HK-2 (cell line): ENCODE measurements around the gene SLC39A3.

ENCODE experiments used
- DNase-seq: peaks from one replicate; pipeline ENCODE4 v3.0.0-alpha.2; 2018; ENCODE audit not compliant: unreplicated experiment

Gene SLC39A3

DNA sequence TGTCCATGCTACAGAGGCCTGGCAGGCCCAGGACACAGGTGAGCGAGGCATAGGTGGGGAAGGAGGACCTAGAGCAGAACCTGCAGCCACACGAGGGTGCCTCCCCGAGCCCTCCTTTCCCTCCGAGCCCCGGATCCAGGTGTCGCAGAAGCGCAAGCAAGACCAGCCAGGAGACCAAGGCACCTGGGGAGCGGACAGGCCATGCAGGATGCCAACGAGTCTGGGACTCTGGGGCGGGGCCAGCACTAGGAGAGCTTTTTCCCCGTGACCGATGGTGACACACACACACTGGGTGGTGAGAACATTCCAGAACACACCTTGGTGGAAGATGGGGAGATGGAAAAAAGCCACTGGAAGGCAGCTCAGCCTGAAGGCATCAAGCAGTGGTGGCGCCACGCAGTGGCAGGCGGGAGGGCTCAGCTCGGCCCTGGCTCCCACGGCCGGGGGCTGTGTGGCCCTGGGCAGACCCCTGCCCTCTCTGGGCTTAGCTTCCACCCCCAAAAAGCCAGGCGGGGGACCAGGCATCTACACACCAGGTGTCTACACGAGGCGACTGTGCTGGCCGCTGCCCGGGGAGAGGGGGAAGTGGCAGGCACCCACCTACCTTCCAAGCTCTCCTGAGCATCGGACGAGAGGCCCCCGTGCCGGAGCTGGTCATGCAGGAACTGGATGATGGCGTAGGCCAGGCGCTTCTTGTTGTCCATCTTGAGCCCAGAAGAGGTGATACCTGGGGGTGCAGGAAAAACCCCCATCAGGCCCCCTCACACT, 28.7 kb upstream of the SLC39A3 start:
- no peak for DNase-seq

DNA sequence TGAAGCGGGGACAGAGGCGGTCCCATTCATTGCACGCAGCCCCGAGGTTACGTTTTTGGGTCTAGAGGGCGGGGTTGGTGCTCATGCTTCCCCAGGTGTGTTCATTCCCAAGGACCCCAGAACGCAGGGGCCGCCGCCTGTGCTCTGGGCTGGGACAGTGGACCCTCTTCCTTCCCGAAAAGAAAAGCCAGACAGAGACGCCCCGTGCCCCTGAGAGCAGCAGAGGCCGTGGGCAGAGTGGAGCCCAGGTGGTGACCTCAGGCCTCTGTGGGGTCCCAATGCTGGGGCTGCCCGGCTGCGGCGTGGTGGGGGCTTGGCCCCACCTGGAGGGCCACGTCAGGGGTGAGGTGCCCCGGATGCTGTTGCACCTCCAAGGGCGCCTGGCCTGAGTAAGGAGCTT, 27.9 kb upstream of the SLC39A3 start:
- DNase-seq: no peak

DNA sequence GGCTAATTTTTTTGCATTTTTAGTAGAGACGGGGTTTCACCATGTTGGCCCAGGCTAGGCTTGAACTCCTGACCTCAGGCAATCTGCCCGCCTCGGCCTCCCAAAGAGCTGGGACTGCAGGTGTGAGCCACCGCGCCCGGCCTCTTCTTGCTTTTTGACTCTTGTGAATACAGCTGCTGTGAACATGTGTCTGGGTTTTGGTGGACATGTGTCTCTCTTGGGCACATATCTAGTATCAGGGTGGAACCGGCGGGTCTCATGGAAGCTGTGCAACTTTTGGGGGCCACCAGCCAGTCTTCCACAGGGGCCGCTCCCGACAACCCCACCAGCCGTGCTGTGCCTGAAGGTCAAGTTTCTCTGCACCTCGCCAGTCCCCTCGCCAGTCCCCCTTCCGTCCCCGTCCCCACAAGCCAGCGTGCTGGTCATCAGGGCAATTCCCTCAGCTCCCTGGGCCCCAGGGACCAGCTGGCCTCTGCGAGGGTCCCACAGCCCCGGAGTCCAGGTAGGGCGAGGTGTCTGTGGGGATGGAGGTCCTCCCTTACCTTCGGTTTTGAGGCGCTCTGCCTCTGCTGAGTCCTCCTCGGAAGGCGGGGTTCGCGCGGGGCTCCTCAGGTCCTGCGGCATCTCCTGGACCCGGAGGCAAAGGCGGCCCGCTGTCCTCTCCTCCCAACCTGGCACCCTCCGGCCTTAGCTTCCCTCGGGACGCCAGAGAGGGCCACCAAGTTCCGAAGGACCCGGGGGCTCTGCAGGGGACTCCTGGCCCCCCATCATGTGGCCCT, 27.0 kb upstream of the SLC39A3 start:
- no peak for DNase-seq

DNA sequence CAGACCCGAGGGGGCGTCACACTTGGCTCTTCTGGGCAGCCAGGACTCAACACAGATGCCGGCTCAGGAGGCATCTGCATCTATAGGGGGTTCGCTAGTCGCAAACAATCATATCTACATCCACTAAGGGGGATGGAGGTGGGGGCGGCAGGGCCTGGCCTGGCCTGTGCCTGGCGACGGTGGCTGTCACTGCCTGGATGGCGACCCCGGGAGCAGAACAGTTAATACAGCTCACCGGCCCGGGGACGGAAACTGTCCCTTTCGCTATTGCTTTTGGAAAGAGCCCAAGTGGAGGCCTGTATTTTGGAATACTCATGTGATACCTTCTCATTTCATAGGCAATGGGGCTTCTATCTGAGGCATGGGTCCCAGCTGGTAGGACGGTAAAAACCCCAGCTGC, 25.6 kb upstream of the SLC39A3 start:
- DNase-seq: no peak

DNA sequence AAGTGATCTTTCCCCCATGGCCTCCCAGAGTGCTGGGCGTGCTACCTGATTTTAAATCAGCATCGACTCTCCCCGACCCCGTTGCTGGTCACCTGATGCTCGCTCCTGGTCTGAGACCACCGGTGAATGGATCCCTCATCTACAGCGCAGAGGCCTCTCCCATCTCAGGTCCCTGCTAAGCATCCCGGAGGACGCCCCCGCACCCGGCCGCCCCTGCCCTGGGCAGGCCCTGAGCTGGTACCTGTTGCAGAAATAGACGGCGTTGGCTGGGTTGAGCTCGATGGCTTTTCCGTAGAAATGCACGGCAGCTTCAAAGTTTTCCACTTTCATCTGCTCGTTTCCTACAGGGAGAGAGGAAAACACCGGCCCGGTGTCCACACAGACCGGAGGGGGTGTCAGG, 25.1 kb upstream of the SLC39A3 start:
- DNase-seq: no peak

DNA sequence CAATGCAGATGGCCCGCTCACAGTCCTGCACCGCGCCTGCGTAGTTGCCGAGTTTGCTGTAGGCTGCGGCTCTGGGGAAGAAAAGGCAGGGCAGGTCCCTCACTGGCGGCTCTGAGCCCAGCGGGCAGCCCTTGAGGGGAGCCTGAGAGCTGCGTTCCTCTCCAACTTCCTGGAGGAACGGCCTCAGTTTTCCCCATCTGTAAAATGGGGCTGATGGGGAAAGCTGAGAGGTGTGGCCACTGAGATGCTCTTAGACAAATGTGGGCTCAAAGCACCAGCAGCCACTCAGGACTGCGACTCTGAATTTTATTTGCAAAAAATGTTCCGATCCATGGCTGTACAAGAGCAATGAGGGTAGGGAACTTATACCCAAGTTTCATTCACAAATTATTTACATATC, 23.9 kb upstream of the SLC39A3 start:
- DNase-seq: no peak

DNA sequence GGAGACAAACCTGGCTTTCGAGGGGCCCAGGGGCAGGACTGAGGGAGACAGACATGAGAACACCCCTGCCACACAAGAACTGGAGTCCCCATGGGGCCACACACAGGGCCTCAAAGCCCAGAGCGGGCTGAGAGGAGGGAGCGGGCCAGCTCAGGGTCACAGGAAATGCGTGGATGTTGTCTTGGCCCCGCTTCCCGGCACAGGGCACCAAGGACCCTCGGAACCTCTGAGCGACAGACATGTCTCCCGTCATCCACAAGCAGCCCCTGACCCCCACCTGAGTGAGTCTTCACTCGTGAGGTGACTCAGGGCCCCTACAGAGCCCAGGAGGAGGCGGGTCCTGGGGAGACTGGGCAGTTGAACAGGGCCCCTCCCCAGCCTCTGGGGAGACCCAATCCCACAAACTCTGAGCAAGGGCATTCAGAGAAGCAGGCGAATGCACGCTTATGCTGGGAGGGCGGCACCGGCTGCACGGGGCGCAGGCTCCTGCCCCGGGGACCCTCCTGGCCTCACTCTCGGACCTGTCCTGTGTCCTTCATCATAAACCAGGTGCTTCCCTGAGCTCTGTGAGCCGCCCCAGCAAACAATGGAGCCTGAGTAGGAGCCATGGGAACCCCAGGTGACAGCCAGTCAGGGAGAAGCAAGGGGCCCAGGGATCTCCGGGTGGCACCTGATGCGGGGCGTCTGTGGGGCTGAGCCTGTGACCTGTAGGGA, 23.1 kb upstream of the SLC39A3 start:
- DNase-seq: no peak

DNA sequence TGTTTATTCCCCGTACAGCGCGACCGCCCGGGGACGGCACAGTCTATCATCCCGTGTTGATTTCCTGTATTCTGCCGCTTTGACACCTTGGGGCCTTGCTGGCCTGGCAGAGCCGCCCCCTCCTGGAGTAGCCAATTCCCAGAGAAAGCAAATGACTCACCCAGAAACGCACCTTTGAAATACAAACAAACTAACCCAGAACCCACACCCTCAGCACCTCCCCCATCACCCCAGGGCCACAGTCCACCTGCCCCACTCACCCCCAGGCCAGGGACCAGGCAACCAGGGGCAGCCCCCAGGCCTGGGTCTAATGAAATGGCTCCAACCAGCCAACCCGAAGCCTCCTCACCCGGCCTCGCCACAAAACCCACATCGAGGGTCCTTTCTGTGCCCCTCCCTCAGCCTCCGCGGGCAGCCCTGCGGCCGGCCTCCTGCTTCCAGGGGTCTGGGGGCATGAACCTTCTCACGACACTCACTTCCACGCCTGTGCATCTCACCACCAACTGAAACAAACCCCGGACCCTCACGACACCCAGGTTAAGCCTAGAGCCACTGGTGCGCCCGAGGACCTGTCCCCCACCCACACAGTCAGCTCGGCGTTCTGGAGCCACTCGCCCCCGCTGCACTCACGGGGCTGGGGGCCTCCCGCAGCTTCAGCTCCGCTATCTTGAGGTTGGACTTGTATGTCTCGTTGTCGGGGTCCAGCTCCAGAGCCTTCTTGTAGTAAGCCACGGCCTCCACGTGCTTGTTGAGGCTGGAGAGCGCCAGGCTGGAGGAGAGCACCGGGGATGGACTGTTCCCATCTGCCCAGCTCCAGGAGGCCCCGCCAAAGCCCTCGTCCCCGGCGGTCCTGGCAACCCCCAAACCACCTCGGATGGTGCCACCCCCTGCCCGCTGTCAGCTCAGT, 22.3 kb upstream of the SLC39A3 start:
- no peak for DNase-seq

DNA sequence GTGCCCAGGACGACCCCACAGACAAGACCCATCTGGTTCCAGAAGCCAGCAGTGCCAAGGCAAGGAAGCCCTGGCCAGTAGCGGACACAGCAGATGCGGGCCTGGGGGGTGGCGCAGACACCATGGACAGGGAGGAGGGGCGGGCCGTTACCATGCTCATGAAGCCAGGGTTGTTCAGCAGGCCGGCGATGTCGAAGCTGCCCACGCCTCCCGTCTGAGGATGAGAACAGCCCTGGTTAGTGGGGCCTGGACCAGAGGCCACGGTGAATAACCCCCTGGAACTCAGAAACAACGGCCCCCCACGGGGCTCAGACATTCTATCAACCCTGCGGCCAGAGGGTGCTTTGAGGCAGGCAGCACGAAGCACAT, 21.5 kb upstream of the SLC39A3 start:
- DNase-seq: no peak

DNA sequence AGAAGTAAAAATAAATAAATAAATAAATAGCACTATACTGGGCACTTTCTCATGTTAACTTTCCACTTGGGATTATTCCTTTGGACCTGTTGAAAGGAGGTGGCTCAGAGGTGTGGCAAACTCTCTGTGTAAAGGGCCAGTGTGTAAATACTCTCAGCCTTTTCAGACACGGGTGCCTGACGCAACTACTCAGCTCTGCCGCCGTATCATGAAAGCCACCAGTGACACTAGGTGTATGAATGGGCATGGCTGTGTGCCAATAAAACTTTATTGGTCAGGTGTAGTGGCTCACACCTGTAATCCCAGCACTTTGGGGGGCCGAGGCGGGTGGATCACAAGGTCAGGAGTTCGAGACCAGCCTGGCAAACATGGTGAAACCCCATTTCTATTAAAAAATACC, 20.1 kb upstream of the SLC39A3 start:
- no peak for DNase-seq

DNA sequence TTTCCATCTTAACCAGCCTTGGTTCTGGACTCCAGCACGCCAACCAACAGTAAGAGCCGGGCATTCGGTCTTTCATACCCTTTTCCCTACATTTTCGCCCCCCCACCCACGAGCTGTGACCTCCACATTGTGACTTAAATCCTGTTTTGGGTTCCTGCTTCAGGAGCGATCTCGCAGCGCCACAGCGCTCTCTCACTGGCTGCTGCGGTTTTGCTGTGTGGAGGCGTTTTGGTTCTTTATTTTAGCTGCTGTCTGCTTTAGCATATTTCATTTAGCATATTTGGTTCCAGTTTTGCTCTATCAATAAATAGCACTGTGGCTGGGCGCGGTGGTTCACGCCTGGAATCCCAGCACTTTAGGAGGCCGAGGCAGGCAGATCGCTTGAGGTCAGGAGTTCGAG, 19.5 kb upstream of the SLC39A3 start:
- DNase-seq: no peak

DNA sequence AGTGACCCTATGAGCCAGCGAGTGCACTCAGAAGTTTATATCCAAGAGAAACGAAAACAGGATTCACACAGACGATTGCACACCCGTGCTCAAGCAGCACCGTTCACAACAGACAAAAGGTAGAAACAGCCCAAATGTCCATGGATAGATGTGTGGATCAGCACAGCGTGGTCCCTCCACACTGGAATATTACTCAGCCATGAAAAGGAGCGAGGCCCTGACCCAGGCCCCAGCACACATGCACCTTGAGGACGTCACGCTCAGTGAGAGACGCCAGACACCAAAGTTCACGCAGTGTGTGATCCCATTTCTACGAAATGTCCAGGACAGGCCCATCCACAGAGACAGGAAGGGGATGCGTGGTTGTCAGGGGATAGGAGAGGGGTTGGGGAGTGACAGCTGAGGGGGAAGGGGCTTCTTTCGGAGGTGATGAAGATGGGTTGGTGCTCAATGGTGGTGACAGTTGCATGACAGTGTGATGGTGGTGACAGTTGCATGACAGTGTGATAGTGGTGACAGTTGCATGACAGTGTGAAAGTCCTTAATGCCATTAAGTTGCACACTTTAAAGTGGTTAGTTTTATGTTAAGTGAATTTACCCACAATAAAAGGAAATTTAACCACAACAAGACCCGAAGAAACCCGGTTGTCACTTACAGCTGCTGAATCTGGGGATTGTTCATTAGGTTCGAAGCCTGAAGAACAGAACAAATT, 18.9 kb upstream of the SLC39A3 start:
- DNase-seq: no peak

DNA sequence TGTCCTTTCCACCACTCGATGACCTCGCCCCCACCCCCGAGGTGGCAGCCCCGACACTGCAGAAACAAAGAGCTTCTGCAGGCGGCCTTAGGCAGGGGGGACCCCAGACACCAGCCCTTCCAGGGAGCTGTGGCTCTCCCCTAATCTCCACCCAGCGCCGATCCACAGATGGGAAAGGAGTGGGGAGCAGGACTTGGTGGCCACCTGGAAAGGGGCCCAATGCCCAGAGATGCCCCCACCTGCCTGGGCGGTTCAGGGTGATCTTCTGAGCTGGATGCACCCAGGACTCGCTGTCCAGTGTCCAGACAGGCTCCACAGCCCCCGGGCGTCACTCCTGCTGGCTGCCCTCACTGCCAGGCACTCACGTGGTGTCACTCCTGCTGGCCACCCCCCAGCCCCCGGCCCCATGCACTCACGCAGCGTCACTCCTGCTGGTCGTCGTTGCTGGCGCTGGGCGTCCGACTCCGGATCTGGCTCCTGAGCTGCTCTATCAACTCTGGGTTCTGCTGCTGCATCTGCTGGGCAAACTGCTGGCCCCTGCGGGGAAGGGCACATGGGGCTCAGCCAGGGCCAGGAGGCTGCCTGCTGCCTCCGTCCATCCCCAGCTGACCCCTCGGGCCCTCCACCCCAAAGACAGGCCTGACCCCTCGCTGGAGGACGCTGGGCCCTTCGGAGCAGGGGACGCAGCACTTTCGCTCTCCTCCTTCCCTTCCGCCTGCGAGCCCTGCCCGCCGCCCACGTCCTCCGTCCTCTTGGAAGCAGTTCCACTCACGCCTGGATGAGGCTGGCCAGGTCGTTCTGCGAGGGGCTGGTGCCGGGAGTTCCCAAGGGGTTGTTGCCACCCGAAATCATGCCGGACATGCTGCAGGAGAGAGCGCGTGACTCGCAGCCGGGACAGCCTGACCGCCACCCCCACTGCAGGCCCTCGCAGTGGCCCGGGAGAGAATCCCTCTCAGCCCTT, 17.4 kb upstream of the SLC39A3 start:
- DNase-seq: no peak

DNA sequence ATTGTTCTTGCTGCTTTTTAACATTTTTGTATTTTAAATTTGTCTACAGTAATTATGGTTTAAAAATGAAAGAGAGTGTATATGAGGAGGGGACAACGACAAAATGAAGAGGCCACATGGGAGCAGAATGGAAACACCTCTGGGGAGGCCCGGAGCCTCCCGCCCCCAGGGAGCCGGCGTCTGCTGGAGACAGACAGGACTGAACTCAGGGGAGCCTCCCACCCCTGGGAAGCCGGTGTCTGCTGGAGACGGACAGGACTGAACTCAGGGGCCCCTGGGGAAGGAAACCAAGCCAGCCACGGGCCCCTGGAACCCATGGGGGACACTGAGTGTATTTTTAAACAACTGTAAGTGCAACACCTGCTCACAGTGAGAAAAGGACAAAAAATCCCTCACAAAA, 16.7 kb upstream of the SLC39A3 start:
- DNase-seq: no peak

DNA sequence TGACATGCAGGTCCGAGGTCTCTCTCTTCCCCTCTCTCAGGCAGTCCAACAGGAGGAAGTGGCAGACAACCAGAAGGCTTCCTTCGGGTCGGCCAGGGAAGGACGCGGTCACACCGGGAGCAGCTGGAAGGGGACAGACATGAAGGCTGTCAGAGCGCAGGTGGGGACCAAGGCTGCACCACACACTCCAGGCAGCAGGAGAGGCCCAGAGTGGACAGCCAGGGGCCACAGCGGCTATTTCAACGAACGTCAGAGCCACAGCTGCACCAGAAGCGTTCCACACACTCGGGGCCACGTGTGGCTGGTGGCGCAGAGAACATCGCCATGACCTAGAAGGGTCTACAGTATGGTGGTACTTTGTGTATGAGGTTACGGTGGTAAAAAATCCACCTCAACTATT, 16.0 kb upstream of the SLC39A3 start:
- no peak for DNase-seq

DNA sequence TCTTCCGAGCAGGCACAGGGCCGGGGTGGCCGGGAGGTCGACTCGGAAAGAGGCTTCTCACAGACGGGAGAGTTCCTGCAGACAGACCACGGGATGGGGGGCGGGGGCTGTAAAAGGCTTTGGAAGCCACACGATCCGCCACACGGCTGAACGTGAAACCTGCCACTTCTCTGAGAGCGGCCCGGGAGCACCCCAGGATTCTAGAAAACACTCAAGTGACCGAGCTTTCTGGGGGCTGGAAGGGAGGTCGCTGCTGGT, 15.6 kb upstream of the SLC39A3 start:
- DNase-seq: no peak

DNA sequence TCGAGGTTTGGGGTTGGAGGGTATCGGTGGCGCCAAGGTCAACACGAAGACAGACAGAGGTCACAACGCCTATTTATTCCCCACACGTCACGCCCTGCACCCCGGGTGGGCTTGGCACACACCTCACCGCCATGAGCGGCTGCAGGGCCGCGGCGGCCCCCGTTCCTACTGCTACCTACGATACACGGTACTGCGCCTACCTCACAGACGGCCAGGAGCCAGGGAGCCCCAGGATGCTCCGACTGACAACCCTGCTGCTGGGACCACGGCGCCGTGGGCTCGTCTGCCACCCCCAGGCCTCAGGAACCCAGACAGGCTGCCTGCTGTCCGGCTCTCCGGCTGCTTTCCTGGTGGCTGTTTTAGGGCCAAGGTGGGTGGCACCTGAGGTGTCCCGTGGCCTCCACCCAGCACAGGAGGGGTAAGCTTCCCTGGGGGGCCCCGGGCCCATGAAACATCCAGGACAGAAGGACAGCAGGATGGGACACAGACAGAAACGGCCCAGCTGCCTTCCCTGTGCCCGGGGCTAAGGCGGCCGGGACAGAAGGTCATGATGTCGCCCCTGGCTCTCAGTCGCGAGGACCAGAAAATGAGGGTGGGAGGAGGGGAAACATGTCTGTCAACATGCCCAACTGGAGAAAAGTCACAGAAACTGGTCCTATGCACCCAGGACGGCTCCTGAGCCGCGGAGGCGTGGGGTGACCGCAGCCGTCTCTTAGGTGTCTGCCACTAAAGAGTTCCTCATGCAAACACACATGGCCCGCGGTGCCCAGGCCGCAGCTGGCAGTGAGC, 15.0 kb upstream of the SLC39A3 start:
- DNase-seq: no peak

DNA sequence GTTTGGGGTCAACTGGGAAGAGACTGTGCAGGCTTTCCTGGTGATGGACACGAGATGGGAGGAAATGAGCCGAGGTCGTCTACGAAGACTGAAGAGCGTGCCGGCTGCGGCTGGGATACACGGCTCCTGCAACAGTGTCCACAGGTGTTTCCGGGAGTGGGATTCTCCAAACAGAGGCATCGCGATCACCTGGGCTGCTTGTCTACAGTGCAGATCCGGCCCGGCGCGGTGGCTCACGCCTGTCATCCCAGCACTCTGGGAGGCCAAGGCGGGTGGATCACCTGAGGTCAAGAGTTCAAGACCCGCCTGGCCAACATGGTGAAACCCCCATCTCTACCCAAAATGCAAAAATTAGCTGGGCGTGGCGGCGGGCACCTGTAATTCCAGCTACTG, 11.6 kb upstream of the SLC39A3 start:
- DNase-seq: no peak

DNA sequence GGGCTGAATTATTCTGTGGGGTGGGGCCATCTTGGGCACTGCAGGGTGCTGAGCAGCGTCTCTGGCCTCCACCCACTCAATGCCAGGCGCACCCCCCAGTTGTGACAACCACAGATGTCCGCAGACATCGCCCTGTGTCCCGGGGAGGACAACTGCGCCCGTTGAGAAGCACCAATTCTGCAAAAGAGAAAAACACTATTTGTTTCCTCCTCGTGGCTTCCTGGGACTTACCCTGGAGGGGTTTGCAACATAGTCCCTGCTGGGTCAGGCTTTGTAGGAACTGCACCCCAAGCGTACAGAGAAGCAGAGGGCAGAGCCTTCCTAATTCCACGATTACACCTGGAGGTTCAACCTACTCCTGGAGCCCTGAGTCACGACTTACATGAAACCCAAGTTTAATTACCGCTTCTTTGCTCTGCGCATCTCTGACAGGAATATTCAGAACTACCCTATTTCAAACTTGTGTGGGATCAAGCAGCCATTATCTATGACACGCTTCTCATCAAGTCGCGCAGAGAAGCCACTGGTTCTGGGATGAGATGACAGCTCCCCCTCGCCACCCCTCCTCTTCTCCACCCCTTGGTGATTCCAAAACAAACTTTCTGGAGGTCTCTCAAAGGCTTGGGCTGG, 11.1 kb upstream of the SLC39A3 start:
- DNase-seq: no peak
